Lung (tissue), 12 donors: Measurements from ENCODE around the gene CLDN34. TPM values are rescaled to one million over a fixed set of nuclear protein-coding genes. Genes with fewer than 3 reads are reported as not detected.

Experiments
- ATAC-seq: fragments of 200-7000 bp; cut with Tn5 transposase; one replicate; pipeline ENCODE4 v1.9.1; 2020; ENCODE audit warnings: moderate number of reproducible peaks; ENCODE audit not compliant: insufficient read depth, low FRiP score
- DNase-seq, 3 donors: peaks; one replicate each; pipeline ENCODE4 v3.0.0-alpha.2; 2013 to 2017
- H3K27ac ChIP-seq, 2 donors: one replicate each; pipeline ENCODE4 v1.5.1; 2013; ENCODE audit warnings: mild to moderate bottlenecking in 2 of 2, moderate library complexity in 2 of 2, control low read depth in 1 of 2, inconsistent platforms in 1 of 2, low read depth in 1 of 2, low read length in 1 of 2
- H3K27me3 ChIP-seq, 3 donors: one replicate each; pipeline ENCODE4 v1.5.1; 2013; ENCODE audit warnings: low read length in 2 of 3; ENCODE audit not compliant: control insufficient read depth in 3 of 3, insufficient read depth in 3 of 3
- H3K36me3 ChIP-seq, 4 donors: one replicate each; pipeline ENCODE4 v1.5.1; 2013; ENCODE audit warnings: low read length in 4 of 4, mild to moderate bottlenecking in 1 of 4, moderate library complexity in 1 of 4; ENCODE audit not compliant: control insufficient read depth in 4 of 4, insufficient read depth in 4 of 4
- H3K4me1 ChIP-seq, 5 donors: one replicate each; pipeline ENCODE4 v1.5.1; 2013; ENCODE audit warnings: low read length in 5 of 5, mild to moderate bottlenecking in 2 of 5, moderate library complexity in 1 of 5; ENCODE audit not compliant: control insufficient read depth in 5 of 5, insufficient read depth in 5 of 5
- H3K4me3 ChIP-seq: one replicate; pipeline ENCODE4 v1.5.1; 2013; ENCODE audit warnings: mild to moderate bottlenecking, control low read depth, moderate library complexity
- H3K9ac ChIP-seq, 2 donors: one replicate each; pipeline ENCODE4 v1.5.1; 2013; ENCODE audit warnings: low read length in 2 of 2, control low read depth in 1 of 2; ENCODE audit not compliant: insufficient read depth in 1 of 2
- H3K9me3 ChIP-seq, 4 donors: one replicate each; pipeline ENCODE4 v1.5.1; 2013; ENCODE audit warnings: low read length in 3 of 4, mild to moderate bottlenecking in 1 of 4, moderate library complexity in 1 of 4; ENCODE audit not compliant: control insufficient read depth in 4 of 4, insufficient read depth in 3 of 4
- WGBS, 2 donors: extraction: QIAGEN DNeasy Blood & Tissue Kit; methylation state at CpG; one replicate each; pipeline ENCODE4 v1.1.7; 2013; 5-methylcytosine and 5-hydroxymethylcytosine counted together
- polyA plus RNA-seq, 2 donors: library from polyadenylated mRNA; stranded (reverse); fragments of 200-250 nt; gene quantifications; one replicate each; pipeline ENCODE4 v1.2.1, GENCODE V29; 2013
- total RNA-seq, 2 donors: library from RNA; depleted of rRNA in 1 of 2; stranded (reverse); fragments of >200 nt in 1 of 2; gene quantifications; one replicate each; pipeline ENCODE4 v1.2.1, GENCODE V29; 2014 to 2021
- TF ChIP-seq, protein P1 (sequence below): IDR thresholded peaks from 2 replicates; pipeline ENCODE4 v1.5.1; 2012; ENCODE audit warnings: mild to moderate bottlenecking; ENCODE audit errors: control extremely low read depth, extremely low read depth
- donor health status: control.
- donor health status: control.
- donor health status: Bipolar disorder and iron deficiency.
- donor health status: healthy.
- donor health status: DM: yes; HTN: yes; CAD: no.

Gene CLDN34
- total and polyA plus RNA-seq, 4 donors: 0.18 to 1.3 (median 0.34) TPM; not detected in 1

DNA sequence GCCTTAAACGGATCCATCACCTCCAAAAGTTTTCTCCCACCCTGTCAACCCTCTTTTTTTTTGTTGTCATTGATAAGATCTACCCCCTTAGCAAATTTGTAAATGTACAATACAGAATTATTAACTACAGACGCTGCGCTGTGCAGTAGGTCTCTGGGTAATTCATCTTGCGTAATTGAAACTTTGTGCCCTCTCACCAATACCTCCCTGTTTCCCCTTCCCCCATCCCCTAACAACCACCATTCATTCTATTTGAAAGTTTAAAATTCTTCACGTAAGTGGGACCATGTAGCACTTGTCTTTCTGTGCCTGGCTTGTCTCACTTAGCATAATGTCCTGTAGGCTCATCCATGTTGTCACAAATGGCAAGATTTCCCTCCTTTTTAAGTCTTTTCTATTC is 45.8 kb upstream of the CLDN34 start:
- Histone ChIP-seq H3K27me3 (peaks cover 0 to 9% (median 4%) of the 10 kb centered on the region in 3 donors), H3K27ac (no peak overlapping the region), H3K4me1 (peaks cover 0 to 4% (median 0%) of the 10 kb centered on the region in 5 donors), H3K9me3 (peaks cover 0 to 6% (median 2%) of the 10 kb centered on the region in 4 donors), H3K36me3 (peaks cover 0 to 3% (median 0%) of the 10 kb centered on the region in 4 donors), H3K9ac (no peak overlapping the region), H3K4me3 (no peak overlapping the region)
- TF ChIP-seq, protein P1, sequence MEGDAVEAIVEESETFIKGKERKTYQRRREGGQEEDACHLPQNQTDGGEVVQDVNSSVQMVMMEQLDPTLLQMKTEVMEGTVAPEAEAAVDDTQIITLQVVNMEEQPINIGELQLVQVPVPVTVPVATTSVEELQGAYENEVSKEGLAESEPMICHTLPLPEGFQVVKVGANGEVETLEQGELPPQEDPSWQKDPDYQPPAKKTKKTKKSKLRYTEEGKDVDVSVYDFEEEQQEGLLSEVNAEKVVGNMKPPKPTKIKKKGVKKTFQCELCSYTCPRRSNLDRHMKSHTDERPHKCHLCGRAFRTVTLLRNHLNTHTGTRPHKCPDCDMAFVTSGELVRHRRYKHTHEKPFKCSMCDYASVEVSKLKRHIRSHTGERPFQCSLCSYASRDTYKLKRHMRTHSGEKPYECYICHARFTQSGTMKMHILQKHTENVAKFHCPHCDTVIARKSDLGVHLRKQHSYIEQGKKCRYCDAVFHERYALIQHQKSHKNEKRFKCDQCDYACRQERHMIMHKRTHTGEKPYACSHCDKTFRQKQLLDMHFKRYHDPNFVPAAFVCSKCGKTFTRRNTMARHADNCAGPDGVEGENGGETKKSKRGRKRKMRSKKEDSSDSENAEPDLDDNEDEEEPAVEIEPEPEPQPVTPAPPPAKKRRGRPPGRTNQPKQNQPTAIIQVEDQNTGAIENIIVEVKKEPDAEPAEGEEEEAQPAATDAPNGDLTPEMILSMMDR: no peak
- WGBS, 2 donors: 87 to 96% methylated on average over 5 of the region's 5 CpGs
- DNase-seq (no peak), ATAC-seq (no peak)

DNA sequence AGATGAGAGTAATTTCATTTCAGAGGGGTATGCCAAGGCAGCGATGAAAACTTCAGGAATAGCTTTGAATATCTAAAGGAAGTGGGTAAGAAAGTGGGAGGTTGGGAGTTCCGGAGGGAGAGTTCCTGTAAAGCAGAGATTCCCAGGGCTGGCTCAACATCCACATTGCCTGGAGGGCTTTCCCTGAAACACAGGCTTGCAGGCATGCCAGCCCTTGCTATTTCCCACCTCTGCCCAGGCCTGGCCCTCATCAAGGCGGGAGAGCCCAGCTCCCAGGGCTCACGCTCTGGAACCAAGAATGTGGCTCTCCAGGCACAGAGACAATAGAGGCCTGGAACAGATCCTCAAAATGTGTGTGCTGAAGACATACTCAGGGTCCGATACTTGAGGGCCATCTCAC is 43.8 kb upstream of the CLDN34 start:
- Histone ChIP-seq H3K36me3 (peaks cover 0 to 3% (median 0%) of the 10 kb centered on the region in 4 donors), H3K4me1 (peaks cover 0 to 11% (median 0%) of the 10 kb centered on the region in 5 donors), H3K27ac (no peak overlapping the region), H3K4me3 (no peak overlapping the region), H3K9ac (no peak overlapping the region), H3K27me3 (peaks cover 0 to 9% (median 4%) of the 10 kb centered on the region in 3 donors), H3K9me3 (peaks cover 0 to 6% (median under 1%) of the 10 kb centered on the region in 4 donors)
- TF ChIP-seq, protein P1: no peak
- ATAC-seq (no peak), DNase-seq (no peak)
- WGBS, 2 donors: 79 to 84% methylated on average over 5 of the region's 5 CpGs

DNA sequence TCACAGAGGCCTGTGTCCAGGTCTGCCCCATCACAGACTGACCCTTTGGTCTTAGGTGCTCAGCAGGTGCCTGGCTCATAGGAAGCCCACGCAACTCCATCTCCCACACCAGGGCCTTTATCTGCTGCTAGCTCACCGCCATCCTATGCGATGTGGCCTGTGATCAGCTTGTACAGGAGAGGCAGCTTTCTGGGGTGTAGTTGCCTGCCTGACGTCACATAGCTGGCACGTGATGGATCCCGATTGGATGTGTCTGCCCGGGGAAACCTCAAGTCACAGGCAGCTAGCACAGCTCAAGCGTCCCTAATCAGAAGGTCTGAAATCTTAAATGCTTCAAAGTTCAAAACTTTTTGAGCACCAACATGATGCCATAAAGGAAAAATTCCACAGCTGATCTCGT is 41.2 kb upstream of the CLDN34 start:
- peaks cover 0 to 11% (median 0%) of the 10 kb centered on the region in 5 donors for H3K4me1 ChIP-seq
- H3K4me3 ChIP-seq: no peak overlapping the region
- ATAC-seq (no peak), DNase-seq (no peak)
- no peak overlapping the region for H3K27ac ChIP-seq
- peaks cover 0 to 5% (median 4%) of the 10 kb centered on the region in 3 donors for H3K27me3 ChIP-seq
- 88 to 95% methylated on average over 8 to 9 of the region's 9 CpGs for WGBS, 2 donors
- H3K9me3 ChIP-seq: peaks cover 0 to 4% (median 2%) of the 10 kb centered on the region in 4 donors
- H3K9ac ChIP-seq: no peak overlapping the region
- peaks cover 0 to 3% (median 0%) of the 10 kb centered on the region in 4 donors for H3K36me3 ChIP-seq
- TF ChIP-seq, protein P1: no peak
